ENCODE results near the gene POLD4.
A peak's percentile ranks its signal among the peaks of the same experiment; 100 is the strongest.
"Not testable (repeated sequence)": the region's sequence is repeated elsewhere in the genome, so short reads cannot be mapped to it uniquely, and the experiment has no call there.

Gene POLD4

DNA sequence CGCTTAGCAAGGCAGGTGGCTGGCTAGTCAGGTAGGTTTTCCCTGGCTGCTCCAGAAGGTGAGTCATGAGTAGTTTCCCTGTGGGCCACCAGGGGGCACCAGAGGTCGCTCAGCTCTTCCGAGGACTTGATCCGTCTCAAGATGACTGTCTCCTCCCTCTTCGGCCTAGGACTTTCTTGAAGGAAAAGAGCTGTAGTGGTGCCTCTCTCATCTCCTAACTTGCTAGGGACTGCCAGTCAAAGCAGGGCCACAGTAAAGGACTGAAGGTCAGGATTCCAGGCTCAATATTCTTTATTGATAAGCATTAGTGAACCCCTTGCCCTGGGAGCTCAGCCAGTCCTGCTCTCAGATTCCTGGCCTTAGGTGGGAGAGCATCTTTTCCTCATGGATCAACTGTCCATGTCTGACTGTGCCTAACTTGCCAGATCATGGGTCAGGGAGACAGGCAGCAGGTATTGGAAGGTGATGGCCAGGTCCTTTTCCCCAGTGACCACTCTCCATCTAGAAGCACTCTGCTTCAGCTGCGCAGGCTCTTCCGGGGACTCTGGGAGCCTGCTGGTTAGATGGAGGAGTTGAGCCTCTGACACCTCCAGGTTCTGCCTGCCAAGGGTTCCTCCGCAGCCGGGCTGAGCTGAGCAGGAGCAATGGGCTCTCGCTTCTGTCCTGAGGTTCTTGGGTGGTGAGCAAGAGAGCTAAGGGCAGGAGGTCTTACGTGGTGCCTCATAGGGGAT is 1.9 kb downstream of the POLD4 start:
- DNase-seq, result peak; percentile 26

DNA sequence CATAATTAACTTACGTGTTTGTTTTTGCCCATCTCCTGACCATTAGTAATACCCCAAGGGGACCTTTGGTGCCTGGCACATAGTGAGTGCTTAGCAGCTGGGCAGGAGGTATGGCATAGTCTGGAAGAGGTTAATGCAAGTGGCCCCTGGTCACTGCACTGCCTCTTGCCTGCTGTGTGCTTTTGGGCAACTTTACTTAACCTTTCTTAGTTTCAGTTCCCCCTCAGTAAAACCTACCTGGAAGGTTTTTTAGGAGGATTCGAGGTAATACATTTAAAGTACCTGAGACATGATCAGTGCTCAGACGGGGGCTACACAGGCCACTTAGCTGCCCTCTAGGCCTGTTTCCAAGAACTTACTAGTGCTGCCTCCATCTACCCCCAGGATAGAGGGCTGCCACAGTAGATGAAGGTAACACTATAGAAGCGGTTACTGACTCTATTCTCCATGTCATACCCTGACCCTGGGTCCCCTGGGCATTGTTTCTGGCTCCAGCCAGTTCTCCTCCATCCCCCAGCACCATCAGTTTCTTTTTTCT is 3.3 kb downstream of the POLD4 start:
- no peak for DNase-seq

GRCh38 chr11:67349457-67349856 is 3.9 kb downstream of the POLD4 start:
- DNase-seq, result no peak

DNA sequence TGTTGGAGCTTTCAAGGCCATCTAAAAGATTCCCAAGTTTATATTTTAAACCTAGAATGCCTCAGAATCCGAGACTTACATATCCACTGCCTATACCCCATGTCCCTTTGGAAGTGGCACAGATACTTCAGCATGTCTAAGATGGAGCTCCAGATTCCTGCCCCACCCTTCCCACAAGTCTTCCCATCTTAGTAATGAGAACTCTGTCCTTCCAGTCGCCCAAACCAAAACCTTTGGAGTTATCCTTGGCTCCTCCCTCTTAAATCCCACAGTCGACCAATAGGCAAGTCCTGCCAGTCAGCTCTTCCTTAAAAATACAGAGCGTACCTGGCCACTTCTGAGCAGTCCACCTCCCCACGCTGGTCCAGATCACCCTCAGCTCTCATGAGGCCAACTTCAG is 4.3 kb downstream of the POLD4 start:
- no peak for DNase-seq

GRCh38 chr11:67347964-67348749 is 5.2 kb downstream of the POLD4 start:
- peak; percentile 44 for DNase-seq

DNA sequence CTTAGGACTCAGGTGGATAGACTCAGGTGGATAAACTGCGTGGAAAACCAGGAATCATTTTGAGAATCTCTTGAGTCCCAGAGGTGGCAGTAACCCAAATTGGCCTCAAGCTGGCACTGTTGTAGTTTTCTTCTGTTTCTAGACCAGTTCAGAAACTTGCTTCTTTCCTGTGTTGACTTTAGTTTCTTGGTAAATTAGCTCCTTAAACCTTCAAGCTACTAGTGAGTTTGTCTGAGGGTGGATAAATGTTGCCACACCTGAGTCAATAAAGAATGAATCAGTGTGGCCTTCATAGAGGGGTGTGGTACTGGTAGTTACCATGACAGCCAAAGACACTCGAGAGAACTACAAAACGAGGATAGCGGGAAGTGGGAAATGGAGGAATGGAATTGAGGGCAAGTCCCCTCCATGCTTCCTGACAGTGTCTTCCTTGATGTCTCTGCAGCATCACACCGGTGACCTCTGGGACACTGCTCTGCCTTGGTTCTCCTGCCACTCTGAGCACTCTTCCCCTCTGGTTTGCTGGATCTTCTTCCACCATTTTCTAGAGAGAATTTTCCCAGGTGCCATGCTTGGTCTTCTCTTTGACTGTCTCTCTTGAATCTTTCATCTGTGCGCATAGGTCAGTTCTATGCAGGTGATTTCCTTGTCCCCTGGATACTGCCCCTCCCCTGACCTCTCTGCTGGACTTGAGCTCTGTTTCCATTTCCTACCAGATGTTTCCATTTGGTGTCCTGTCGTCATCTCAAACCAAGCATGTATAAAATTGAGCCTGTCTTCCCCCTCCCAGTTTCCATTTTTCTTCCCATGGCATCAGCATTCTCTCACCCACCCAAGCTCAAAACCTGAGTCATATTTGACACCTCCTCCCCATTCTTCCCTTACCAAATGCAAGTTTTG is 7.2 kb downstream of the POLD4 start:
- no peak for DNase-seq

DNA sequence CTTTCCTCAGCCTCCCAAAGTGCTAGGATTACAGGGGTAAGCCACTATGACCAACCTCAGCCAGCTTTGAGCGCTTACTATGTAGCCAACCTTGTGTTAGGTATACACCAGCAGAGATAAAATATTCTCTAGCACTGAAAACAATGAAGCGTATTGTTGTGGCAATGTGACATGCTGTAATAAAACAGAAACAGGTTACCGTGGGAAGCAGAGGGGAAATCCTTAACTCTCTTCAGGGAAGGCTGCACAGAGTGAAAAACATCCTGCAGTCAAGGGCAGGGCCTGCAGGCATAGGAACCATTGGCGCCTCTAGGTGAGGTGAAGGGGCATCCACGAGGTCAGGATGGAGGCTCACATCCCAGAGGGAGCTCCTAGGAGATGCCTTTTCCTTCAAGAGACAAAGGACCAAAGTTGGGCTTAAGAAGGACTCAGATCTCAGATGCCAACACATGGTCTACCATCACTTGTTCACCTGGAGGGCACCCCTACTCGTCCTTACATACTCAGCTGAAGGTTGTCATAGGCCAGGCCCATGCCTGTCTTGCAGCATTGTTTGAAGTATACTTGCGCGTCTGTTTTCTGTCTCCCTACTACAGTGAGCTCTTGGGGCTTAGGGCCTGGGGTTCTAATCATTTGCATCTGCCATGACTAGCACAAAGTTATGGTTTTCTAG is 8.0 kb downstream of the POLD4 start:
- no peak for DNase-seq

GRCh38 chr11:67344264-67344663 is 9.1 kb downstream of the POLD4 start:
- no peak for DNase-seq

DNA sequence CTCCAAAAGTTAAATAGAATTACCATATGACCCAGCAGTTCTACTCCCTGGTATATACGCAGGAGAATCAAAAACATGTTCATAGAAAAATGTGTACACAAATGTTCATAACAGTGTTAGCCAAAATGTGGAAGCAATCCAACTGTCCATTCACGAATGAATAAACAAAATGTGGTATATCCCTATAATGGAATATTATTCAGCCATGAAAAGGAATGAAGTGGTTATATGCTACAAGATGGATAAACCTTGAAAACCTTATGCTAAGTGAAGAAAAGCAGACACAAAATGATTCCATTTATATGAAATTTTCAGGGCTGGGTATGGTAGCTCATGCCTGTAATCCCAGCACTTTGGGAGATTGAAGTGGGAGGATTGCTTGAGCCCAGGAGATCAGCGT is 16.1 kb downstream of the POLD4 start:
- no peak for DNase-seq

DNA sequence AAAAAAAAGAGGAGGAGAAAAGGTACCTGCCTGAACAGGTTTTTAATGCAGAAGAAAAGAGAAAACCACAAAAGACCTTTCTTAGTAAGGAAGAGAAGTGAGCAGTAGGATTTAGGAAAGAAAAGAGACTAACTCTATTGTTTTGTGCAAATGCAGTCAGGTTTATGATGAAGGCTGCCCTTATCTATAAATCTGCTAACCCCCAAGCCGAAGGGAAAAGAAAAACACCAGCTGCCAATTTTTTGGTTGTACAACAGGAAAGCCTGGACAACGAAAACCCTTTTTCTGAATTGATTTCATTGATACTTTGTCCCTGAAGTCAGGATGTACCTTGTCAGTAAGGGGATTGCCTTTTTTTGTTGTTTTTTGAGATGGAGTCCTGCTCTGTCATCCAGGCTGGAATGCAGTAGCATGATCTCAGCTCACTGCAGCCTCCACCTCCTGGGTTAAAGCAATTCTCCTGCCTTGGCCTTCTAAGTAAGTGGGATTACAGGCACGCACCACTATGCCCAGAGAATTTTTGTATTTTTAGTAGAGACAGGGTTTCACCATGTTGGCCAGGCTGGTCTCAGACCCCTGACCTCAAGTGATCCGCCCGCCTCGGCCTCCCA is 21.2 kb downstream of the POLD4 start:
- DNase-seq, result no peak

DNA sequence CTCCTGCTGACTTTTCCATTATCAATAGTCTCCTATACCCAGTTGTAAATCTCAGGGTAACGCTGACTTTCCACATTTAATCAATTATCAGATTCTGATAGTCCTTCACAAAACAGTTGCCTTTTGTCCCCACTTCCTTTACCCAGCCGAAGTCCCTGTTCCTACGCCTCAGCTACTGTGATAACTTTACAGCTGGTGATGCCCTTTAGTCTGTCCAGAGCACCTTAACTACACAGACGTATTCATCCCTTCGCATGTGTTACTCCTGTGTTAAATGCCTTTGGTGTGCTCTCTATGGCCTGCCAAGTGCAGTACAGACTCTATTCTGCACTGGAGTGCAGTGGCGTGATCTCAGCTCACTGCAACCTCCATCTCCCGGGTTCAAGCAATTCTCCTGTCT is 29.8 kb downstream of the POLD4 start:
- no peak for DNase-seq

DNA sequence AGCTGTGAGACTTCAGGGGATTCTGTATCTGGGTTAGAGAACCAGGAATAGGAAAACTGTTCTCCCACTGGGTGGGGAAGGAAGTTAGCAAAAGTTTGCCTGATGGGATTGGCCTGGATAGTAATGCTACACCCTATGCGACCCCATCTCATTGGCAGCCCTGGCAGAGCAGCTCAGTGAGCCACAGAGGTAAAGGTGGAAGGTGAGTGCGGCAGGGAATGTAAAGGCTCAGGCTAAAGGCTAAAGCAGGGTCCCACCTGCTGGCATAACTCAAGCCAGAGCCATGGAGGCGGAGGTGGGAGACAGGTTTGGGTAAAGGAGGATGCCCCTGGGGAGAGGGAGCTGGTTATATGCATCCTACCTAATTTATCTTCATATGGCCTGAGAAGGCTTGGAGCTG is 31.3 kb downstream of the POLD4 start:
- no peak for DNase-seq

GRCh38 chr11:67321313-67321871 is 32.0 kb downstream of the POLD4 start:
- DNase-seq, result no peak

GRCh38 chr11:67320691-67321090 is 32.7 kb downstream of the POLD4 start:
- no peak for DNase-seq

GRCh38 chr11:67320011-67320410 is 33.3 kb downstream of the POLD4 start:
- DNase-seq, result no peak

- not testable (repeated sequence) for DNase-seq
Measured at GRCh38 chr11:67318876-67319275, 34.5 kb downstream of the POLD4 start.

- no peak for DNase-seq
Measured at GRCh38 chr11:67317888-67318555, 35.3 kb downstream of the POLD4 start.

DNA sequence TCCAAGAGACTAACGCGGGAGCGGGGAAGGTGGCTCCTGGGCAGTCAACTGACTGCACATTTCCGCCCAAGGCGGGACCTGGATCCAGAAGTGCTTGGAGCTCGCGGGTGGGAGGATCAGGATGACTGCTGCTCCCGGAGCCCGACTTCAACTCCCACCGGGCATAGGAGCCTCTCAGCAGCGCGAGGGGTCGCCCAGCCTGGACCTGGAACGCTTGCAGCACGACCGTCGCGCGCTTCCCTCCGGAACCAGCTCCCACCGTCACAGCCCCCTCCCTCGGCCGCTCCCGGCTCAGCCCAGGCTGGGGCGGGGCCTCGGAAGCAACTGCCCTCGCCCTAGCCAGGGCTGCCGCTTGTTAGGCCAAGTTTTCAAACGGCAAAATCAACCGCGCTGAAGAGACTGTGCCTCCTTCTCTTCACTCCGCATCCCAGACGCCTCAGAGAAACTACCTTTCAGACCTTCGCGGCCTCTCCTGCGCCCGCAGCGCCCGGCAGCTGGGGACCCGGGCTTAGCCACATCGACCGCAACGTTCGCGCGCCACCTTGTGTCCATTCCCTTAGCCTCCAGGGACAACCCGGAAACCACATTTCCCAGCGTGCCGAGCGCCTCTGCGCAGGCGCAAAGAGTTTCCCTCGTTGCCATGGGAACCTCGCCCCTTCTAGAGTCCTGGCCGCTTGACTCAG is 36.0 kb downstream of the POLD4 start:
- peak; percentile 97 for DNase-seq

GRCh38 chr11:67316882-67317204 is 36.5 kb downstream of the POLD4 start:
- DNase-seq, result no peak

- no peak for DNase-seq
Measured at GRCh38 chr11:67315325-67315909, 37.9 kb downstream of the POLD4 start.

All from NCI-H2171 (cell line).